Activated CD4-positive, alpha-beta T cell treated with anti-CD3 and anti-CD28 coated beads for 36 hours (primary cell): ENCODE results near the gene FMO1. TPM values are rescaled to one million over a fixed set of nuclear protein-coding genes. Genes with fewer than 3 reads are reported as not detected.

Experiments used
- ATAC-seq: fragments of 200-7000 bp; cut with Tn5 transposase; one replicate; pipeline ENCODE4 v1.10.0; 2021; ENCODE audit warnings: mild to moderate bottlenecking, moderate library complexity
- CTCF ChIA-PET: fragments of 350-600 bp; sonication (Branson Sonifier 250); formaldehyde crosslinking; loops from one replicate; lab custom pipeline; 2021; ENCODE audit warnings: antibody characterized with exemption; lab: Charles Lee
- POLR2A ChIA-PET: fragments of 350-600 bp; sonication (Branson Sonifier 250); formaldehyde crosslinking; loops from one replicate; lab custom pipeline; 2021; ENCODE audit warnings: antibody characterized with exemption, inconsistent platforms; lab: Charles Lee
- DNase-seq: peaks from one replicate; pipeline ENCODE4 v3.0.0-alpha.2; 2020
- H3K27ac Mint-ChIP-seq: one replicate; pipeline ENCODE4 v1.8.0; 2021; ENCODE audit warnings: mixed read lengths
- H3K27me3 Mint-ChIP-seq: one replicate; pipeline ENCODE4 v1.8.0; 2021; ENCODE audit warnings: mixed read lengths
- H3K36me3 Mint-ChIP-seq: one replicate; pipeline ENCODE4 v1.8.0; 2021; ENCODE audit warnings: low read depth, mixed read lengths
- H3K4me1 Mint-ChIP-seq: one replicate; pipeline ENCODE4 v1.8.0; 2021; ENCODE audit warnings: mixed read lengths
- H3K4me3 Mint-ChIP-seq: one replicate; pipeline ENCODE4 v1.8.0; 2021; ENCODE audit warnings: mild to moderate bottlenecking, moderate library complexity, mixed read lengths
- H3K9me3 Mint-ChIP-seq: one replicate; pipeline ENCODE4 v1.8.0; 2021; ENCODE audit warnings: low read depth, mixed read lengths
- intact Hi-C, 2 experiments: fragments of 100-400 bp; cut with DNase I in 1 of 2; cut with micrococcal nuclease in 1 of 2; formaldehyde crosslinking; loops; one replicate each; pipeline versions ENCODE4 v1.14.2 to v1.15.1; 2022 to 2024; cut with DNase I, micrococcal nuclease
- total RNA-seq, 2 experiments: library from RNA; stranded (reverse); gene quantifications; one replicate each; pipeline ENCODE4 v1.2.3, GENCODE V29; 2021

The FMO1 gene
- not detected for total RNA-seq

GRCh38 chr1:171248302-171248701, at the start of gene FMO1:
Gene FMO1, plus strand, starts transcription at chr1:171248494. Its CDS starts 9,594 bp downstream, at chr1:171258088.
- Mint-ChIP-seq H3K27me3 (peaks cover 23% of the 10 kb centered on the region), H3K4me3 (no peak within 1 kb of the TSS), H3K36me3 (no peaks in the 10 kb centered on the region), H3K4me1 (peaks cover 3% of the 10 kb centered on the region), H3K9me3 (no peaks in the 10 kb centered on the region), H3K27ac (no peak within 1 kb of the TSS)
- ChIA-PET CTCF (interaction anchor here (6.9 kb wide), 1 partner anchor 65 kb away, joined by 50 read pairs; the partner anchor contains the start of gene FMO4), POLR2A (no interaction called here)
- ATAC-seq, result no peak
- intact Hi-C loops, result no loop called here
- no peak for DNase-seq

GRCh38 chr1:171204296-171204695, 44.0 kb upstream of the FMO1 start:
- intact Hi-C loops, result no loop called here
- CTCF ChIA-PET, result no interaction called here
- DNase-seq (no peak), ATAC-seq (no peak)
- Mint-ChIP-seq H3K9me3 (no peaks in the 10 kb centered on the region), H3K27ac (no peak overlapping the region), H3K27me3 (peaks cover 16% of the 10 kb centered on the region), H3K4me1 (no peaks in the 10 kb centered on the region), H3K4me3 (no peak overlapping the region), H3K36me3 (no peaks in the 10 kb centered on the region)
- POLR2A ChIA-PET, result no interaction called here

GRCh38 chr1:171206204-171206977, 41.9 kb upstream of the FMO1 start:
- ChIA-PET CTCF (interaction anchor here (1.1 kb wide), 1 partner anchor 17 kb away, joined by 3 read pairs; no protein-coding TSS in a partner anchor), POLR2A (no interaction called here)
- no peaks in the 10 kb centered on the region for H3K36me3 Mint-ChIP-seq
- no peaks in the 10 kb centered on the region for H3K4me1 Mint-ChIP-seq
- DNase-seq, result no peak
- no peak overlapping the region for H3K27ac Mint-ChIP-seq
- no peak overlapping the region for H3K4me3 Mint-ChIP-seq
- ATAC-seq, result no peak
- intact Hi-C loops, result no loop called here
- peaks cover 16% of the 10 kb centered on the region for H3K27me3 Mint-ChIP-seq
- H3K9me3 Mint-ChIP-seq, result no peaks in the 10 kb centered on the region

GRCh38 chr1:171206978-171207355, 41.3 kb upstream of the FMO1 start:
- ChIA-PET CTCF (interaction anchor here (1.1 kb wide), 1 partner anchor 17 kb away, joined by 3 read pairs; no protein-coding TSS in a partner anchor), POLR2A (no interaction called here)
- DNase-seq, result no peak
- H3K9me3 Mint-ChIP-seq, result no peaks in the 10 kb centered on the region
- no peak overlapping the region for H3K27ac Mint-ChIP-seq
- peaks cover 15% of the 10 kb centered on the region for H3K27me3 Mint-ChIP-seq
- H3K4me3 Mint-ChIP-seq, result no peak overlapping the region
- no peaks in the 10 kb centered on the region for H3K4me1 Mint-ChIP-seq
- intact Hi-C loops, result no loop called here
- no peak for ATAC-seq
- H3K36me3 Mint-ChIP-seq, result no peaks in the 10 kb centered on the region

- Mint-ChIP-seq H3K36me3 (no peaks in the 10 kb centered on the region), H3K27me3 (peaks cover 13% of the 10 kb centered on the region), H3K27ac (no peak overlapping the region), H3K4me3 (no peak overlapping the region), H3K9me3 (no peaks in the 10 kb centered on the region), H3K4me1 (no peaks in the 10 kb centered on the region)
- DNase-seq (no peak), ATAC-seq (no peak)
- CTCF ChIA-PET, result no interaction called here
- POLR2A ChIA-PET, result no interaction called here
- intact Hi-C loops, result no loop called here
These were observed 40.9 kb upstream of the FMO1 start for GRCh38 chr1:171207377-171207776.

GRCh38 chr1:171210355-171210754, 37.9 kb upstream of the FMO1 start:
- intact Hi-C loops, result no loop called here
- ChIA-PET POLR2A (no interaction called here), CTCF (no interaction called here)
- no peak for ATAC-seq
- H3K4me3 Mint-ChIP-seq, result no peak overlapping the region
- no peaks in the 10 kb centered on the region for H3K9me3 Mint-ChIP-seq
- H3K4me1 Mint-ChIP-seq, result no peaks in the 10 kb centered on the region
- peaks cover 6% of the 10 kb centered on the region for H3K27me3 Mint-ChIP-seq
- DNase-seq, result no peak
- H3K27ac Mint-ChIP-seq, result no peak overlapping the region
- no peaks in the 10 kb centered on the region for H3K36me3 Mint-ChIP-seq

GRCh38 chr1:171212607-171213351, 35.5 kb upstream of the FMO1 start:
- no peaks in the 10 kb centered on the region for H3K9me3 Mint-ChIP-seq
- DNase-seq, result no peak
- H3K27me3 Mint-ChIP-seq, result no peaks in the 10 kb centered on the region
- CTCF ChIA-PET, result interaction anchor here (0.8 kb wide), 1 partner anchor 16 kb away, joined by 4 read pairs; no protein-coding TSS in a partner anchor
- no peak overlapping the region for H3K4me3 Mint-ChIP-seq
- H3K27ac Mint-ChIP-seq, result no peak overlapping the region
- POLR2A ChIA-PET, result no interaction called here
- intact Hi-C loops, result no loop called here
- H3K4me1 Mint-ChIP-seq, result no peaks in the 10 kb centered on the region
- H3K36me3 Mint-ChIP-seq, result no peaks in the 10 kb centered on the region
- ATAC-seq, result no peak

- Mint-ChIP-seq H3K9me3 (no peaks in the 10 kb centered on the region), H3K27ac (no peak overlapping the region)
These were observed 34.5 kb upstream of the FMO1 start for GRCh38 chr1:171213559-171214454.

GRCh38 chr1:171217658-171218443, 30.4 kb upstream of the FMO1 start:
- no peak for ATAC-seq
- CTCF ChIA-PET, result no interaction called here
- POLR2A ChIA-PET, result no interaction called here
- H3K27me3 Mint-ChIP-seq, result peaks cover 5% of the 10 kb centered on the region
- DNase-seq, result no peak
- H3K4me1 Mint-ChIP-seq, result no peaks in the 10 kb centered on the region
- no peaks in the 10 kb centered on the region for H3K9me3 Mint-ChIP-seq
- intact Hi-C loops, result no loop called here
- no peak overlapping the region for H3K4me3 Mint-ChIP-seq
- H3K36me3 Mint-ChIP-seq, result no peaks in the 10 kb centered on the region
- H3K27ac Mint-ChIP-seq, result no peak overlapping the region

More at GRCh38 chr1:171213559-171214454, 34.5 kb upstream of the FMO1 start:
- no peaks in the 10 kb centered on the region for H3K36me3 Mint-ChIP-seq
- ATAC-seq (no peak), DNase-seq (no peak)
- ChIA-PET POLR2A (no interaction called here), CTCF (interaction anchor here (0.8 kb wide), 1 partner anchor 15 kb away, joined by 4 read pairs; no protein-coding TSS in a partner anchor)
- H3K27me3 Mint-ChIP-seq, result peaks cover 5% of the 10 kb centered on the region
- intact Hi-C loops, result no loop called here
- no peak overlapping the region for H3K4me3 Mint-ChIP-seq
- no peaks in the 10 kb centered on the region for H3K4me1 Mint-ChIP-seq

- no peaks in the 10 kb centered on the region for H3K4me1 Mint-ChIP-seq
- H3K27me3 Mint-ChIP-seq, result peaks cover 5% of the 10 kb centered on the region
- DNase-seq (no peak), ATAC-seq (no peak)
- CTCF ChIA-PET, result no interaction called here
- no peak overlapping the region for H3K27ac Mint-ChIP-seq
- no peaks in the 10 kb centered on the region for H3K9me3 Mint-ChIP-seq
- no peak overlapping the region for H3K4me3 Mint-ChIP-seq
- POLR2A ChIA-PET, result no interaction called here
- H3K36me3 Mint-ChIP-seq, result no peaks in the 10 kb centered on the region
- intact Hi-C loops, result no loop called here
These were observed 29.6 kb upstream of the FMO1 start for GRCh38 chr1:171218661-171219060.
